Measurements from ENCODE around the gene DNAJC12.

GRCh38 chr10:67775279-67775678 is 62.7 kb downstream of the DNAJC12 start:
- TF ChIP-seq SP1 (IDR thresholded peaks at IDR 0.05; ENCODE audit: low read depth, low read length), result no peak
- no peak for TF ChIP-seq SIRT6 (IDR thresholded peaks at IDR 0.05; ENCODE audit: low read length)
- TF ChIP-seq CBX8 (IDR thresholded peaks at IDR 0.05; ENCODE audit: borderline replicate concordance, low read depth, low read length), result no peak
- TF ChIP-seq SAP30 (IDR thresholded peaks at IDR 0.05; ENCODE audit: insufficient read depth, insufficient replicate concordance, low read length), result no peak
- no peak for TF ChIP-seq CTCF (IDR thresholded peaks at IDR 0.05; ENCODE audit: control extremely low read depth in 1 of 3, insufficient read depth in 1 of 3, low read depth in 1 of 3, low read length in 3 of 3)
- TF ChIP-seq GTF2F1 (IDR thresholded peaks at IDR 0.05; ENCODE audit: borderline replicate concordance, low read depth, low read length), result no peak
- no peak for TF ChIP-seq CREB1 (IDR thresholded peaks at IDR 0.05)
- no peak for TF ChIP-seq ATF2 (IDR thresholded peaks at IDR 0.05; ENCODE audit: low read length)
